Adrenal gland (tissue), 5 donors: ENCODE results near the gene WDR59.

ENCODE experiments used
- CTCF ChIP-seq, 6 experiments: fragments of 450-650 bp in 4 of 6; fragments of 200-600 bp in 2 of 6; sonication (generic) in 1 of 6; IDR thresholded peaks; 1 replicate in 5 of 6; 2 replicates in 1 of 6; pipeline versions ENCODE4 v1.5.1 to v1.8.0; 2016 to 2021; ENCODE audit warnings: antibody characterized with exemption in 6 of 6, mild to moderate bottlenecking in 2 of 6, moderate library complexity in 1 of 6
- POLR2A ChIP-seq, 2 donors: fragments of 450-650 bp; IDR thresholded peaks; one replicate each; pipeline ENCODE4 v1.6.1; 2017; ENCODE audit warnings: antibody characterized with exemption in 2 of 2, mild to moderate bottlenecking in 2 of 2, moderate library complexity in 1 of 2
- donor health status: DM: no; HTN: no; CAD: no.

- TF ChIP-seq CTCF (IDR thresholded peaks at IDR 0.05) (no peak), POLR2A (IDR thresholded peaks at IDR 0.05) (no peak)
Observed at GRCh38 chr16:74999609-75000480, 14.9 kb upstream of the WDR59 start.
